Small intestine (tissue), 7 donors: ENCODE data around the gene KLHL29. TPM values are rescaled to one million over a fixed set of nuclear protein-coding genes. Genes with fewer than 3 reads are reported as not detected.
A peak's percentile ranks its signal among the peaks of the same experiment; 100 is the strongest.

ENCODE experiments used
- DNase-seq, 2 donors: peaks; one replicate each; pipeline versions ENCODE4 v3.0.0 to v3.0.0-alpha.2; 2013
- FAIRE-seq: peaks from 2 replicates; lab custom pipeline; 2012; peaks lifted over from hg19 to GRCh38; lab: Jason Lieb, UNC
- H3K27ac ChIP-seq, 3 donors: one replicate each; pipeline ENCODE4 v1.5.1; 2013; ENCODE audit warnings: low read length in 2 of 3, mild to moderate bottlenecking in 2 of 3, control low read depth in 1 of 3, inconsistent platforms in 1 of 3, low read depth in 1 of 3, moderate library complexity in 1 of 3
- H3K27me3 ChIP-seq, 3 donors: one replicate each; pipeline ENCODE4 v1.6.1; 2013; ENCODE audit warnings: low read length in 3 of 3, inconsistent platforms in 1 of 3; ENCODE audit not compliant: control insufficient read depth in 3 of 3, insufficient read depth in 3 of 3
- H3K36me3 ChIP-seq, 3 donors: one replicate each; pipeline ENCODE4 v1.6.1; 2013; ENCODE audit warnings: low read length in 3 of 3, inconsistent platforms in 1 of 3, low read depth in 1 of 3, mild to moderate bottlenecking in 1 of 3, moderate library complexity in 1 of 3; ENCODE audit not compliant: control insufficient read depth in 3 of 3, insufficient read depth in 2 of 3
- H3K4me1 ChIP-seq, 3 donors: one replicate each; pipeline ENCODE4 v1.6.1; 2013; ENCODE audit warnings: low read length in 2 of 3, inconsistent platforms in 1 of 3, low read depth in 1 of 3, mild to moderate bottlenecking in 1 of 3, moderate library complexity in 1 of 3; ENCODE audit not compliant: control insufficient read depth in 3 of 3, insufficient read depth in 2 of 3
- H3K4me3 ChIP-seq, 3 donors: one replicate each; pipeline ENCODE4 v1.5.1; 2013; ENCODE audit warnings: low read length in 3 of 3, control low read depth in 1 of 3, inconsistent platforms in 1 of 3, low read depth in 1 of 3, mild to moderate bottlenecking in 1 of 3, moderate library complexity in 1 of 3
- H3K9me3 ChIP-seq, 2 donors: one replicate each; pipeline ENCODE4 v1.6.1; 2013; ENCODE audit warnings: low read depth in 1 of 2, low read length in 1 of 2; ENCODE audit not compliant: control insufficient read depth in 2 of 2, insufficient read depth in 1 of 2
- WGBS, 3 donors: extraction: QIAGEN DNeasy Blood & Tissue Kit; methylation state at CpG; one replicate each; pipeline ENCODE4 v1.1.7; 2013; 5-methylcytosine and 5-hydroxymethylcytosine counted together
- polyA plus RNA-seq, 4 donors: library from polyadenylated mRNA; stranded (reverse) in 3 of 4; unstranded in 1 of 4; fragments of 200-250 nt in 3 of 4; fragments of 120-200 nt in 1 of 4; gene quantifications; one replicate each; pipeline versions ENCODE4 v1.2.1 to v1.2.3, GENCODE V29; 2013
- donor health status: healthy with polysubstance abuse.
- donor health status: control.
- donor health status: control.
- donor health status: Bipolar disorder and iron deficiency.
- donor health status: healthy.

Gene KLHL29
- polyA plus RNA-seq, 4 donors, result 0.22 to 2.7 (median 1.4) TPM

- no peaks in the 10 kb centered on the region for H3K36me3 ChIP-seq
- FAIRE-seq (no peak), DNase-seq (no peak)
- no peaks in the 10 kb centered on the region for H3K9me3 ChIP-seq
- WGBS, 3 donors, result 19 to 46% (median 32%) methylated on average over 3 of the region's 3 CpGs
- peaks cover 3 to 49% (median 11%) of the 10 kb centered on the region in 3 donors for H3K27me3 ChIP-seq
- no peak overlapping the region for H3K4me3 ChIP-seq
- H3K27ac ChIP-seq, result no peak overlapping the region
- peaks cover 0 to 5% (median 3%) of the 10 kb centered on the region in 3 donors for H3K4me1 ChIP-seq
Measured at GRCh38 chr2:23381485-23381884, 3.5 kb upstream of the KLHL29 start.

GRCh38 chr2:23383100-23383499, 1.9 kb upstream of the KLHL29 start:
- FAIRE-seq (no peak), DNase-seq (no peak)
- peaks cover 0 to 7% (median 5%) of the 10 kb centered on the region in 3 donors for H3K4me1 ChIP-seq
- H3K36me3 ChIP-seq, result no peaks in the 10 kb centered on the region
- peaks cover 10 to 56% (median 14%) of the 10 kb centered on the region in 3 donors for H3K27me3 ChIP-seq
- no peak overlapping the region for H3K4me3 ChIP-seq
- no peak overlapping the region for H3K27ac ChIP-seq
- H3K9me3 ChIP-seq, result no peaks in the 10 kb centered on the region
- 48 to 82% (median 69%) methylated on average over 4 of the region's 4 CpGs for WGBS, 3 donors

- H3K27me3 ChIP-seq, result peaks cover 10 to 73% (median 14%) of the 10 kb centered on the region in 3 donors
- peak overlapping the region; percentile 48 to 63 (median 50) for H3K4me3 ChIP-seq
- no peaks in the 10 kb centered on the region for H3K9me3 ChIP-seq
- DNase-seq, result peak in 1 of 2 donors; percentile 45
- peaks cover 0 to 7% (median 5%) of the 10 kb centered on the region in 3 donors for H3K4me1 ChIP-seq
- no peaks in the 10 kb centered on the region for H3K36me3 ChIP-seq
- no peak for FAIRE-seq
- WGBS, 3 donors, result 0 to 1% (median 1%) methylated on average over 28 to 52 of the region's 52 CpGs
- H3K27ac ChIP-seq, result peak overlapping the region in 1 of 3 donors; percentile 69
Measured at GRCh38 chr2:23385351-23385747, 370 bp downstream of the KLHL29 start.

- H3K27me3 ChIP-seq, result peaks cover 10 to 71% (median 14%) of the 10 kb centered on the region in 3 donors
- H3K27ac ChIP-seq, result peak overlapping the region in 1 of 3 donors; percentile 69
- peaks cover 0 to 7% (median under 1%) of the 10 kb centered on the region in 3 donors for H3K4me1 ChIP-seq
- 1 to 4% (median 2%) methylated on average over 40 to 63 of the region's 63 CpGs for WGBS, 3 donors
- H3K36me3 ChIP-seq, result no peaks in the 10 kb centered on the region
- H3K9me3 ChIP-seq, result no peaks in the 10 kb centered on the region
- peak overlapping the region; percentile 29 to 63 (median 55) for H3K4me3 ChIP-seq
- DNase-seq, result no peak
- no peak for FAIRE-seq
Measured at GRCh38 chr2:23385748-23386338, 864 bp downstream of the KLHL29 start.

GRCh38 chr2:23386339-23387220, 1.6 kb downstream of the KLHL29 start:
- 1 to 2% (median 1%) methylated on average over 81 to 91 of the region's 91 CpGs for WGBS, 3 donors
- H3K27ac ChIP-seq, result peak overlapping the region in 1 of 3 donors; percentile 3
- peak overlapping the region; percentile 44 to 63 (median 55) for H3K4me3 ChIP-seq
- no peaks in the 10 kb centered on the region for H3K36me3 ChIP-seq
- no peaks in the 10 kb centered on the region for H3K9me3 ChIP-seq
- FAIRE-seq (no peak), DNase-seq (peak in 1 of 2 donors; percentile 36)
- H3K4me1 ChIP-seq, result peaks cover 0 to 7% (median 0%) of the 10 kb centered on the region in 3 donors
- peaks cover 10 to 71% (median 14%) of the 10 kb centered on the region in 3 donors for H3K27me3 ChIP-seq

GRCh38 chr2:23387221-23387550, 2.2 kb downstream of the KLHL29 start:
- Histone ChIP-seq H3K27ac (no peak overlapping the region), H3K4me3 (peak overlapping the region; percentile 44 to 63 (median 55)), H3K4me1 (peaks cover 0 to 7% (median 0%) of the 10 kb centered on the region in 3 donors), H3K9me3 (no peaks in the 10 kb centered on the region), H3K27me3 (peaks cover 10 to 75% (median 14%) of the 10 kb centered on the region in 3 donors), H3K36me3 (no peaks in the 10 kb centered on the region)
- no peak for DNase-seq
- 4 to 6% (median 5%) methylated on average over 9 of the region's 9 CpGs for WGBS, 3 donors
- no peak for FAIRE-seq

GRCh38 chr2:23387845-23388244, 2.9 kb downstream of the KLHL29 start:
- H3K4me1 ChIP-seq, result peaks cover 0 to 7% (median 0%) of the 10 kb centered on the region in 3 donors
- WGBS, 3 donors, result 36 to 65% (median 57%) methylated on average over 3 of the region's 3 CpGs
- no peak for DNase-seq
- no peaks in the 10 kb centered on the region for H3K9me3 ChIP-seq
- H3K27ac ChIP-seq, result no peak overlapping the region
- no peak for FAIRE-seq
- H3K36me3 ChIP-seq, result no peaks in the 10 kb centered on the region
- peaks cover 10 to 70% (median 12%) of the 10 kb centered on the region in 3 donors for H3K27me3 ChIP-seq
- H3K4me3 ChIP-seq, result no peak overlapping the region

- H3K36me3 ChIP-seq, result no peaks in the 10 kb centered on the region
- peaks cover 10 to 66% (median 12%) of the 10 kb centered on the region in 3 donors for H3K27me3 ChIP-seq
- WGBS, 3 donors, result 56 to 76% (median 60%) methylated on average over 3 of the region's 3 CpGs
- H3K4me3 ChIP-seq, result no peak overlapping the region
- no peak overlapping the region for H3K27ac ChIP-seq
- no peak for DNase-seq
- peaks cover 0 to 7% (median 0%) of the 10 kb centered on the region in 3 donors for H3K4me1 ChIP-seq
- FAIRE-seq, result no peak
- no peaks in the 10 kb centered on the region for H3K9me3 ChIP-seq
Measured at GRCh38 chr2:23388294-23388693, 3.3 kb downstream of the KLHL29 start.
